Keratinocyte (primary cell): ENCODE data around the gene EDNRA. TPM values are rescaled to one million over a fixed set of nuclear protein-coding genes. Genes with fewer than 3 reads are reported as not detected.

Experiments
- DNase-seq: peaks from one replicate; pipeline ENCODE4 v3.0.0-alpha.2; 2011; ENCODE audit warnings: low read depth, missing footprints, low spot score
- FAIRE-seq: peaks from 2 replicates; lab custom pipeline; 2011; peaks lifted over from hg19 to GRCh38; lab: Jason Lieb, UNC
- H2AFZ ChIP-seq: 2 replicates; pipeline ENCODE4 v1.6.0; 2012; ENCODE audit warnings: low read length, control low read depth, inconsistent platforms; ENCODE audit not compliant: control insufficient read depth
- H3K27ac ChIP-seq: 2 replicates; pipeline ENCODE4 v1.5.1; 2011; ENCODE audit warnings: low read length; ENCODE audit not compliant: control insufficient read depth, insufficient read depth
- H3K27me3 ChIP-seq: 3 replicates; pipeline ENCODE4 v1.6.0; 2011; ENCODE audit warnings: low read length; ENCODE audit not compliant: control insufficient read depth, insufficient read depth; ENCODE audit errors: extremely low read depth
- H3K36me3 ChIP-seq, 2 experiments: 2 replicates in 1 of 2; 3 replicates in 1 of 2; pipeline ENCODE4 v1.5.1; 2011; ENCODE audit warnings: low read length in 2 of 2, mild to moderate bottlenecking in 1 of 2; ENCODE audit not compliant: control insufficient read depth in 2 of 2, insufficient read depth in 2 of 2; ENCODE audit errors: extremely low read depth in 1 of 2
- H3K4me1 ChIP-seq: 3 replicates; pipeline ENCODE4 v1.5.1; 2011; ENCODE audit warnings: low read length; ENCODE audit not compliant: control insufficient read depth, insufficient read depth; ENCODE audit errors: extremely low read depth
- H3K4me2 ChIP-seq: 3 replicates; pipeline ENCODE4 v1.6.0; 2011; ENCODE audit warnings: low read depth, low read length; ENCODE audit not compliant: control insufficient read depth, insufficient read depth; ENCODE audit errors: extremely low read depth
- H3K4me3 ChIP-seq, 3 experiments: fragments of 200-600 bp in 1 of 3; sonication (generic) in 1 of 3; 2 replicates in 2 of 3; 3 replicates in 1 of 3; pipeline ENCODE4 v1.5.1; 2011 to 2016; ENCODE audit warnings: low read length in 3 of 3, mild to moderate bottlenecking in 3 of 3, control low read depth in 2 of 3, inconsistent platforms in 1 of 3, low read depth in 1 of 3, mixed read lengths in 1 of 3, mixed run types in 1 of 3, moderate library complexity in 1 of 3; ENCODE audit not compliant: control insufficient read depth in 2 of 3, insufficient read depth in 2 of 3; ENCODE audit errors: extremely low read depth in 1 of 3
- H3K79me2 ChIP-seq: 2 replicates; pipeline ENCODE4 v1.6.0; 2012; ENCODE audit warnings: low read length; ENCODE audit not compliant: control insufficient read depth, insufficient read depth
- H3K9ac ChIP-seq: 3 replicates; pipeline ENCODE4 v1.6.0; 2011; ENCODE audit warnings: low read length; ENCODE audit not compliant: control insufficient read depth, insufficient read depth; ENCODE audit errors: extremely low read depth
- H3K9me1 ChIP-seq: 3 replicates; pipeline ENCODE4 v1.6.0; 2011; ENCODE audit warnings: low read length; ENCODE audit not compliant: control insufficient read depth, insufficient read depth; ENCODE audit errors: extremely low read depth
- H3K9me3 ChIP-seq: 2 replicates; pipeline ENCODE4 v1.5.1; 2012; ENCODE audit warnings: low read depth, low read length; ENCODE audit not compliant: control insufficient read depth
- H4K20me1 ChIP-seq: 3 replicates; pipeline ENCODE4 v1.6.0; 2011; ENCODE audit warnings: low read length; ENCODE audit not compliant: control insufficient read depth, insufficient read depth; ENCODE audit errors: extremely low read depth
- EZH2 ChIP-seq: IDR thresholded peaks from one replicate; pipeline ENCODE4 v1.6.1; 2012; ENCODE audit warnings: inconsistent platforms, mild to moderate bottlenecking, low read length, moderate library complexity
- dilution Hi-C: fragments of 300-500 bp; cut with MboI; formaldehyde crosslinking; loops from one replicate; pipeline ENCODE4 v1.7.0; 2020; ENCODE audit warnings: low sequenced_read_pairs; ENCODE audit not compliant: extremely low pct_ligation_motif_present
- polyA plus RNA-seq, 5 experiments: library from polyadenylated mRNA; depleted of rRNA in 3 of 5; stranded (reverse) in 3 of 5; stranded (forward) in 1 of 5; unstranded in 1 of 5; fragments of >200 nt; gene quantifications; 1 replicate in 1 of 5; 2 replicates in 3 of 5; 3 replicates in 1 of 5; pipeline versions ENCODE4 v1.2.1 to v1.2.3, GENCODE V29; 2011 to 2012; ENCODE audit warnings: missing spikeins in 2 of 5, low read depth in 1 of 5, low replicate concordance in 1 of 5
- TF ChIP-seq, protein P1 (sequence below), 3 experiments: IDR thresholded peaks in 1 of 3; conservative IDR thresholded peaks in 1 of 3; optimal IDR thresholded peaks in 1 of 3; 2 replicates in 2 of 3; 3 replicates in 1 of 3; pipeline versions ENCODE3 to v1.5.1; 2011; ENCODE audit warnings: low read length in 3 of 3, mild to moderate bottlenecking in 3 of 3, moderate library complexity in 2 of 3, control low read depth in 1 of 3, inconsistent platforms in 1 of 3; ENCODE audit not compliant: insufficient read depth in 2 of 3; ENCODE audit errors: extremely low read depth in 1 of 3

EDNRA gene
- polyA plus RNA-seq, 1 donor (not counting 4 experiments of a cell fraction or from before 2014, with no cell fraction given) = 7.8 TPM

DNA sequence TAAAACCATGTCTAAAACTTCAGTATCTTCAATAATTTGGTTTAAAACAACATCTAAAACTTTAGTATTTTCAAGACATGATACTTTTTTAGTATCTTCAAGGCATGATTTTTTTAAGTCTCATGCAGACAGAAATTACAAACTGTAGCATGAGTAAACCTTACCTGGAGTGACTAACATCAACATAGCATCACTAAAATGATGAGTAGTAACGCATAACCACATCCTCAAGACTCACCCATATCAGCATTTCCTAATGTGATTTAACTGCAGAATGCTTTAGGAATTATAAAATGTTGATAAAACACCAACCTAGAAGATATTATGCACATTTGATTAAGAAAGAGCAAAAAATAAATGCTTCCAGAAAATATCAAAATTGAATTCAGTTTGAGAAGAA is 19.7 kb upstream of the EDNRA start:
- no peaks in the 10 kb centered on the region for H3K27me3 ChIP-seq
- H3K9ac ChIP-seq = no peak overlapping the region
- peak overlapping the region; percentile 70 for H3K27ac ChIP-seq
- DNase-seq (no peak), FAIRE-seq (peak; percentile 96)
- H3K9me3 ChIP-seq = peaks cover 4% of the 10 kb centered on the region
- dilution Hi-C loops = no loop called here
- no peak overlapping the region for H2AFZ ChIP-seq
- H3K36me3 ChIP-seq = no peaks in the 10 kb centered on the region
- H3K79me2 ChIP-seq = no peaks in the 10 kb centered on the region
- peak overlapping the region; percentile 18 for H3K4me2 ChIP-seq
- no peaks in the 10 kb centered on the region for H3K9me1 ChIP-seq
- peaks cover 19% of the 10 kb centered on the region for H3K4me1 ChIP-seq
- TF ChIP-seq EZH2 = no peak
- TF ChIP-seq, protein P1, sequence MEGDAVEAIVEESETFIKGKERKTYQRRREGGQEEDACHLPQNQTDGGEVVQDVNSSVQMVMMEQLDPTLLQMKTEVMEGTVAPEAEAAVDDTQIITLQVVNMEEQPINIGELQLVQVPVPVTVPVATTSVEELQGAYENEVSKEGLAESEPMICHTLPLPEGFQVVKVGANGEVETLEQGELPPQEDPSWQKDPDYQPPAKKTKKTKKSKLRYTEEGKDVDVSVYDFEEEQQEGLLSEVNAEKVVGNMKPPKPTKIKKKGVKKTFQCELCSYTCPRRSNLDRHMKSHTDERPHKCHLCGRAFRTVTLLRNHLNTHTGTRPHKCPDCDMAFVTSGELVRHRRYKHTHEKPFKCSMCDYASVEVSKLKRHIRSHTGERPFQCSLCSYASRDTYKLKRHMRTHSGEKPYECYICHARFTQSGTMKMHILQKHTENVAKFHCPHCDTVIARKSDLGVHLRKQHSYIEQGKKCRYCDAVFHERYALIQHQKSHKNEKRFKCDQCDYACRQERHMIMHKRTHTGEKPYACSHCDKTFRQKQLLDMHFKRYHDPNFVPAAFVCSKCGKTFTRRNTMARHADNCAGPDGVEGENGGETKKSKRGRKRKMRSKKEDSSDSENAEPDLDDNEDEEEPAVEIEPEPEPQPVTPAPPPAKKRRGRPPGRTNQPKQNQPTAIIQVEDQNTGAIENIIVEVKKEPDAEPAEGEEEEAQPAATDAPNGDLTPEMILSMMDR (optimal IDR thresholded peaks at IDR 0.05 in 1 of 3, IDR thresholded peaks at IDR 0.05 in 1 of 3, conservative IDR thresholded peaks at IDR 0.05 in 1 of 3; ENCODE audit: extremely low read depth in 1 of 3, insufficient read depth in 2 of 3, low read length in 3 of 3) = no peak
- H3K4me3 ChIP-seq = no peak overlapping the region
- no peaks in the 10 kb centered on the region for H4K20me1 ChIP-seq

DNA sequence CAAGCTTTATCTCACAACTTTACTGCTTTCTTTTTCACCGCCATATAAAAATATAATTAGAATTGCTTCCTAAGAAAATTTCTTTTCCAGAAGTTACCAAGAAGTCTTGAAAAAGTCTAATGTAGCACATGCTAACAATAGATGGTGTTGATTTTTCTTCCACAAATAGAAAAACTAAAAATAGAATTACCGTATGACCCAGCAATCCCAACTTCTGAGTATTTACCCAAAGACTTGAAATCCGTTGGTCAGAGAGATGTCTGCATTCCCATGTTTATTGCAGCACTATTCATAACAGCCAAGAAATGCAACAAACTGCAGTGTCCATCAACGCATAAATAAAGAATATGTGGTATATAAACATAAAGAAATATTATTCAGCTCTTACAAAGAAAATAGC is 17.8 kb upstream of the EDNRA start:
- dilution Hi-C loops = no loop called here
- H2AFZ ChIP-seq = no peak overlapping the region
- TF ChIP-seq EZH2 = no peak
- TF ChIP-seq, protein P1 (optimal IDR thresholded peaks at IDR 0.05 in 1 of 3, IDR thresholded peaks at IDR 0.05 in 1 of 3, conservative IDR thresholded peaks at IDR 0.05 in 1 of 3; ENCODE audit: extremely low read depth in 1 of 3, insufficient read depth in 2 of 3, low read length in 3 of 3) = no peak

More for the DNA sequence above, 17.8 kb upstream of the EDNRA start:
- Histone ChIP-seq H3K4me1 (peaks cover 19% of the 10 kb centered on the region), H3K27ac (no peak overlapping the region), H3K4me3 (no peak overlapping the region), H3K9me3 (peaks cover 4% of the 10 kb centered on the region), H3K79me2 (no peaks in the 10 kb centered on the region), H3K27me3 (no peaks in the 10 kb centered on the region), H3K36me3 (no peaks in the 10 kb centered on the region), H3K4me2 (no peak overlapping the region), H3K9me1 (no peaks in the 10 kb centered on the region), H4K20me1 (no peaks in the 10 kb centered on the region), H3K9ac (no peak overlapping the region)
- no peak for FAIRE-seq
- DNase-seq = no peak
